SK-N-SH treated with all-trans-retinoic acid at 6 μM for 48 hours (cell line): Measurements from ENCODE around the gene TECR.

Experiments used
- ARNTL ChIP-seq: fragments of 450-650 bp; formaldehyde crosslinking; IDR thresholded peaks from 2 replicates; pipeline ENCODE4 v1.5.0; 2020; ENCODE audit warnings: low read depth, mild to moderate bottlenecking, moderate library complexity, borderline replicate concordance
- BACH2 ChIP-seq: fragments of 250-450 bp; sonication (Bioruptor Pico); IDR thresholded peaks from 2 replicates; pipeline ENCODE4 v1.9.0; 2021; ENCODE audit warnings: mild to moderate bottlenecking, borderline replicate concordance
- GLIS3 ChIP-seq: fragments of 250-450 bp; sonication (Bioruptor Pico); IDR thresholded peaks from 2 replicates; pipeline ENCODE4 v1.5.0; 2020; ENCODE audit warnings: mild to moderate bottlenecking, moderate library complexity
- OSR1 ChIP-seq: fragments of 250-450 bp; sonication (Bioruptor Pico); IDR thresholded peaks from 2 replicates; pipeline ENCODE4 v1.8.0; 2022; ENCODE audit warnings: moderate library complexity, mild to moderate bottlenecking, inconsistent platforms
- POU6F1 ChIP-seq: fragments of 250-450 bp; sonication (Bioruptor Pico); IDR thresholded peaks from 2 replicates; pipeline ENCODE4 v1.8.0; 2021; ENCODE audit warnings: low read depth, mild to moderate bottlenecking, moderate library complexity, borderline replicate concordance
- PPARA ChIP-seq: fragments of 250-450 bp; sonication (Bioruptor Pico); IDR thresholded peaks from 2 replicates; pipeline ENCODE4 v1.5.0; 2020; ENCODE audit warnings: mild to moderate bottlenecking, borderline replicate concordance
- SNAI2 ChIP-seq: fragments of 250-450 bp; sonication (Bioruptor Pico); IDR thresholded peaks from 2 replicates; pipeline ENCODE4 v1.5.0; 2020; ENCODE audit warnings: mild to moderate bottlenecking, moderate library complexity
- ZC3H10 ChIP-seq: fragments of 250-450 bp; sonication (Bioruptor Pico); IDR thresholded peaks from 2 replicates; pipeline ENCODE4 v1.5.1; 2021; ENCODE audit warnings: mild to moderate bottlenecking, moderate library complexity
- ZFP30 ChIP-seq: fragments of 450-650 bp; formaldehyde crosslinking; IDR thresholded peaks from 2 replicates; pipeline ENCODE4 v1.5.0; 2022; ENCODE audit warnings: mild to moderate bottlenecking, moderate library complexity
- ZNF8 ChIP-seq: fragments of 450-650 bp; formaldehyde crosslinking; IDR thresholded peaks from 2 replicates; pipeline ENCODE4 v1.5.0; 2020; ENCODE audit warnings: mild to moderate bottlenecking, moderate library complexity
- TF ChIP-seq, protein P1 (sequence below): fragments of 250-450 bp; sonication (Bioruptor Pico); IDR thresholded peaks from 2 replicates; pipeline ENCODE4 v1.8.0; 2020; ENCODE audit warnings: mild to moderate bottlenecking, moderate library complexity, borderline replicate concordance

- TF ChIP-seq PPARA (CRISPR knock-in tag): no peak
- no peak for TF ChIP-seq OSR1 (CRISPR knock-in tag)
- TF ChIP-seq ZFP30 (CRISPR knock-in tag): no peak
- TF ChIP-seq SNAI2 (CRISPR knock-in tag): no peak
- TF ChIP-seq, protein P1, sequence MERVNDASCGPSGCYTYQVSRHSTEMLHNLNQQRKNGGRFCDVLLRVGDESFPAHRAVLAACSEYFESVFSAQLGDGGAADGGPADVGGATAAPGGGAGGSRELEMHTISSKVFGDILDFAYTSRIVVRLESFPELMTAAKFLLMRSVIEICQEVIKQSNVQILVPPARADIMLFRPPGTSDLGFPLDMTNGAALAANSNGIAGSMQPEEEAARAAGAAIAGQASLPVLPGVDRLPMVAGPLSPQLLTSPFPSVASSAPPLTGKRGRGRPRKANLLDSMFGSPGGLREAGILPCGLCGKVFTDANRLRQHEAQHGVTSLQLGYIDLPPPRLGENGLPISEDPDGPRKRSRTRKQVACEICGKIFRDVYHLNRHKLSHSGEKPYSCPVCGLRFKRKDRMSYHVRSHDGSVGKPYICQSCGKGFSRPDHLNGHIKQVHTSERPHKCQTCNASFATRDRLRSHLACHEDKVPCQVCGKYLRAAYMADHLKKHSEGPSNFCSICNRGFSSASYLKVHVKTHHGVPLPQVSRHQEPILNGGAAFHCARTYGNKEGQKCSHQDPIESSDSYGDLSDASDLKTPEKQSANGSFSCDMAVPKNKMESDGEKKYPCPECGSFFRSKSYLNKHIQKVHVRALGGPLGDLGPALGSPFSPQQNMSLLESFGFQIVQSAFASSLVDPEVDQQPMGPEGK (CRISPR knock-in tag): no peak
- no peak for TF ChIP-seq ARNTL
- no peak for TF ChIP-seq ZC3H10 (CRISPR knock-in tag)
- no peak for TF ChIP-seq ZNF8
- TF ChIP-seq BACH2 (CRISPR knock-in tag): no peak
- TF ChIP-seq POU6F1: no peak
- TF ChIP-seq GLIS3 (CRISPR knock-in tag): no peak
These were observed 49.3 kb upstream of the TECR start for GRCh38 chr19:14479975-14480699.
